ENCODE measurements around the gene DNAJB7. TPM values are rescaled to one million over a fixed set of nuclear protein-coding genes. Genes with fewer than 3 reads are reported as not detected.

The DNAJB7 gene
- total and polyA plus RNA-seq, 2 of the 13 experiments (the other 11 are each of a cell fraction or from before 2014, with no cell fraction given): not detected

DNA sequence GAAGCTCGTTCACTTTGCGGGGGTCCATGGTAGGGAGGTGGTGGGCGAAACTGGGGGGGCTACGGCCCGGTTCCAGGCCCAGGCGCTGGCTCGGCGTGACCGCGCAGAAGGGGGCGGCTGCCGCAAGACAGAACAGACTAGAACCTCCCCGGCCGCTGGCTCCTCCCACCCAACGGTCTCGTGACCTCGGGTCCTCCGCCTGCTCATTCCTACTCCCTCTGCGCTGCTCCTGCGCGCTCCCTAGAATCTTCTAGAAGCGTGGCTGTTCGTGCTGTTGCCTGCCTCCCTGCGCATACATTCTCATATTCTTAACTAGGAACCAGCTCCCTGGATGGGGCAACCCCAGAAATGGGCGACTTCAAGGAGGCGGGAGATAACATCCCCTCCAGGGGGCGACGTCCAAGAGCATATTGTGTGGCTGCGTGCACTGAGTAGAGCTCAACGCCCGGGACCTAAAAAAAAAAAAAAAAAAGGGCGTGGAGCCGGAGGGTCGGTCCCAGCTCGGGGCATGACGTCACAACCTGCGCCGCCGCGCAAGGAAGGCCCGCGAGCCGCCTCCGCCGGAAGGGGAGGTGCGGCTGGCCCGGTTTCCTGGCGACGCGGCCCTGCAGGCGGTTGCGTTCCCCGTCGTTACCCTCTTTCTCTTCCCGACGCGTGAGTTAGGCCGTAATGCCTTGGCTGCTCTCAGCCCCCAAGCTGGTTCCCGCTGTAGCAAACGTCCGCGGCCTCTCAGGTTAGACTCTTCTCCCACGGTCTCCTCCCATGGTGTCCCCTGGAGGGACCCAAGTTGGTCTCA lies 5.2 kb downstream of the DNAJB7 start, which contains the start of the genes ST13 and XPNPEP3 (continued):
- TF ChIP-seq, protein P1, sequence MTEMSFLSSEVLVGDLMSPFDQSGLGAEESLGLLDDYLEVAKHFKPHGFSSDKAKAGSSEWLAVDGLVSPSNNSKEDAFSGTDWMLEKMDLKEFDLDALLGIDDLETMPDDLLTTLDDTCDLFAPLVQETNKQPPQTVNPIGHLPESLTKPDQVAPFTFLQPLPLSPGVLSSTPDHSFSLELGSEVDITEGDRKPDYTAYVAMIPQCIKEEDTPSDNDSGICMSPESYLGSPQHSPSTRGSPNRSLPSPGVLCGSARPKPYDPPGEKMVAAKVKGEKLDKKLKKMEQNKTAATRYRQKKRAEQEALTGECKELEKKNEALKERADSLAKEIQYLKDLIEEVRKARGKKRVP (CRISPR knock-in tag; IDR thresholded peaks at IDR 0.05): peak in 1 of 2 experiments; percentile 76; a peak in 2 of 4 replicates
- TF ChIP-seq, protein P2, sequence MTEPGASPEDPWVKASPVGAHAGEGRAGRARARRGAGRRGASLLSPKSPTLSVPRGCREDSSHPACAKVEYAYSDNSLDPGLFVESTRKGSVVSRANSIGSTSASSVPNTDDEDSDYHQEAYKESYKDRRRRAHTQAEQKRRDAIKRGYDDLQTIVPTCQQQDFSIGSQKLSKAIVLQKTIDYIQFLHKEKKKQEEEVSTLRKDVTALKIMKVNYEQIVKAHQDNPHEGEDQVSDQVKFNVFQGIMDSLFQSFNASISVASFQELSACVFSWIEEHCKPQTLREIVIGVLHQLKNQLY (CRISPR knock-in tag; IDR thresholded peaks at IDR 0.05): peak; percentile 11; the same call in 1 of the 2 replicates
- TF ChIP-seq HCFC1 (IDR thresholded peaks at IDR 0.05; ENCODE audit: low read depth, low read length) (peak; percentile 64), TCF12 (IDR thresholded peaks at IDR 0.05) (no peak), TCF12 (CRISPR knock-in tag; IDR thresholded peaks at IDR 0.05) (no peak), ZKSCAN1 (IDR thresholded peaks at IDR 0.05; ENCODE audit: low read length) (0 out of 2 replicates have a peak, but pooled peaks have one; percentile 45), ZNF558 (CRISPR knock-in tag; IDR thresholded peaks at IDR 0.05; ENCODE audit: borderline replicate concordance) (peak; percentile 30; the same call in 1 of the 2 replicates), ONECUT2 (CRISPR knock-in tag; IDR thresholded peaks at IDR 0.05) (peak; percentile 5; the same call in 1 of the 2 replicates), ZIK1 (CRISPR knock-in tag; IDR thresholded peaks at IDR 0.05; ENCODE audit: borderline replicate concordance, low read depth) (no peak; the same call in 1 of the 2 replicates), HMGA1 (CRISPR knock-in tag; conservative IDR thresholded peaks at IDR 0.05) (no peak), SUZ12 (IDR thresholded peaks at IDR 0.05; ENCODE audit: low read depth, low read length) (no peak), ZFP37 (CRISPR knock-in tag; IDR thresholded peaks at IDR 0.05; ENCODE audit: borderline replicate concordance) (peak; percentile 31; the same call in 1 of the 2 replicates), GATA4 (IDR thresholded peaks at IDR 0.05; ENCODE audit: borderline replicate concordance, low read depth) (peak; percentile 31; the same call in 1 of the 2 replicates), HMG20B (CRISPR knock-in tag; conservative IDR thresholded peaks at IDR 0.05) (peak; percentile 10; the same call in 1 of the 2 replicates), KDM6A (CRISPR knock-in tag; IDR thresholded peaks at IDR 0.05; ENCODE audit: low read depth) (no peak), TMF1 (CRISPR knock-in tag; IDR thresholded peaks at IDR 0.05; ENCODE audit: low read depth) (peak; percentile 41; the same call in 1 of the 2 replicates), NPAS2 (CRISPR knock-in tag; IDR thresholded peaks at IDR 0.05; ENCODE audit: borderline replicate concordance) (peak; percentile 60; the same call in 1 of the 2 replicates), ZNF674 (CRISPR knock-in tag; IDR thresholded peaks at IDR 0.05; ENCODE audit: low read depth) (0 out of 2 replicates have a peak, but pooled peaks have one; percentile 35), ZNF205 (CRISPR knock-in tag; IDR thresholded peaks at IDR 0.05) (no peak; the same call in 1 of the 2 replicates), ATF7 (IDR thresholded peaks at IDR 0.05) (peak; percentile 98), ATF7 (CRISPR knock-in tag; IDR thresholded peaks at IDR 0.05) (peak; percentile 80)
- TF ChIP-seq, protein P3, sequence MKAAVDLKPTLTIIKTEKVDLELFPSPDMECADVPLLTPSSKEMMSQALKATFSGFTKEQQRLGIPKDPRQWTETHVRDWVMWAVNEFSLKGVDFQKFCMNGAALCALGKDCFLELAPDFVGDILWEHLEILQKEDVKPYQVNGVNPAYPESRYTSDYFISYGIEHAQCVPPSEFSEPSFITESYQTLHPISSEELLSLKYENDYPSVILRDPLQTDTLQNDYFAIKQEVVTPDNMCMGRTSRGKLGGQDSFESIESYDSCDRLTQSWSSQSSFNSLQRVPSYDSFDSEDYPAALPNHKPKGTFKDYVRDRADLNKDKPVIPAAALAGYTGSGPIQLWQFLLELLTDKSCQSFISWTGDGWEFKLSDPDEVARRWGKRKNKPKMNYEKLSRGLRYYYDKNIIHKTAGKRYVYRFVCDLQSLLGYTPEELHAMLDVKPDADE (CRISPR knock-in tag; IDR thresholded peaks at IDR 0.05): no peak
- TF ChIP-seq, protein P4, sequence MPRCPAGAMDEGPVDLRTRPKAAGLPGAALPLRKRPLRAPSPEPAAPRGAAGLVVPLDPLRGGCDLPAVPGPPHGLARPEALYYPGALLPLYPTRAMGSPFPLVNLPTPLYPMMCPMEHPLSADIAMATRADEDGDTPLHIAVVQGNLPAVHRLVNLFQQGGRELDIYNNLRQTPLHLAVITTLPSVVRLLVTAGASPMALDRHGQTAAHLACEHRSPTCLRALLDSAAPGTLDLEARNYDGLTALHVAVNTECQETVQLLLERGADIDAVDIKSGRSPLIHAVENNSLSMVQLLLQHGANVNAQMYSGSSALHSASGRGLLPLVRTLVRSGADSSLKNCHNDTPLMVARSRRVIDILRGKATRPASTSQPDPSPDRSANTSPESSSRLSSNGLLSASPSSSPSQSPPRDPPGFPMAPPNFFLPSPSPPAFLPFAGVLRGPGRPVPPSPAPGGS (CRISPR knock-in tag; IDR thresholded peaks at IDR 0.05): peak; percentile 70; the same call in 1 of the 2 replicates
- TF ChIP-seq, protein P5, sequence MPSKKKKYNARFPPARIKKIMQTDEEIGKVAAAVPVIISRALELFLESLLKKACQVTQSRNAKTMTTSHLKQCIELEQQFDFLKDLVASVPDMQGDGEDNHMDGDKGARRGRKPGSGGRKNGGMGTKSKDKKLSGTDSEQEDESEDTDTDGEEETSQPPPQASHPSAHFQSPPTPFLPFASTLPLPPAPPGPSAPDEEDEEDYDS (CRISPR knock-in tag; IDR thresholded peaks at IDR 0.05): peak; percentile 61

Measured in HepG2 (cell line).